Adipocyte (in vitro differentiated cells): Measurements from ENCODE around the gene CCDC200.
"Not testable (repeated sequence)": the region's sequence is repeated elsewhere in the genome, so short reads cannot be mapped to it uniquely, and the experiment has no call there.

ENCODE experiments used
- DNase-seq: peaks from one replicate; pipeline ENCODE4 v3.0.0-alpha.2; 2015; ENCODE audit warnings: low read depth
- H3K27me3 ChIP-seq: replicated peaks from 2 replicates; pipeline ENCODE4 v1.7.0; 2013; ENCODE audit warnings: mild to moderate bottlenecking, low read length, moderate library complexity; ENCODE audit not compliant: control insufficient read depth, insufficient read depth
- H3K36me3 ChIP-seq: 2 replicates; pipeline ENCODE4 v1.7.0; 2013; ENCODE audit warnings: low read length, mild to moderate bottlenecking, moderate library complexity; ENCODE audit not compliant: control insufficient read depth, insufficient read depth, severe bottlenecking
- H3K4me1 ChIP-seq: 2 replicates; pipeline ENCODE4 v1.7.0; 2013; ENCODE audit warnings: mild to moderate bottlenecking, low read length, moderate library complexity; ENCODE audit not compliant: control insufficient read depth, insufficient read depth
- H3K4me3 ChIP-seq: 2 replicates; pipeline ENCODE4 v1.7.0; 2013; ENCODE audit warnings: mild to moderate bottlenecking, low read length, moderate library complexity
- H3K9ac ChIP-seq: 2 replicates; pipeline ENCODE4 v1.7.0; 2013; ENCODE audit warnings: mild to moderate bottlenecking, low read length, moderate library complexity
- H3K9me3 ChIP-seq: 2 replicates; pipeline ENCODE4 v1.7.0; 2013; ENCODE audit warnings: mild to moderate bottlenecking, low read length, moderate library complexity; ENCODE audit not compliant: control insufficient read depth

Gene CCDC200

DNA sequence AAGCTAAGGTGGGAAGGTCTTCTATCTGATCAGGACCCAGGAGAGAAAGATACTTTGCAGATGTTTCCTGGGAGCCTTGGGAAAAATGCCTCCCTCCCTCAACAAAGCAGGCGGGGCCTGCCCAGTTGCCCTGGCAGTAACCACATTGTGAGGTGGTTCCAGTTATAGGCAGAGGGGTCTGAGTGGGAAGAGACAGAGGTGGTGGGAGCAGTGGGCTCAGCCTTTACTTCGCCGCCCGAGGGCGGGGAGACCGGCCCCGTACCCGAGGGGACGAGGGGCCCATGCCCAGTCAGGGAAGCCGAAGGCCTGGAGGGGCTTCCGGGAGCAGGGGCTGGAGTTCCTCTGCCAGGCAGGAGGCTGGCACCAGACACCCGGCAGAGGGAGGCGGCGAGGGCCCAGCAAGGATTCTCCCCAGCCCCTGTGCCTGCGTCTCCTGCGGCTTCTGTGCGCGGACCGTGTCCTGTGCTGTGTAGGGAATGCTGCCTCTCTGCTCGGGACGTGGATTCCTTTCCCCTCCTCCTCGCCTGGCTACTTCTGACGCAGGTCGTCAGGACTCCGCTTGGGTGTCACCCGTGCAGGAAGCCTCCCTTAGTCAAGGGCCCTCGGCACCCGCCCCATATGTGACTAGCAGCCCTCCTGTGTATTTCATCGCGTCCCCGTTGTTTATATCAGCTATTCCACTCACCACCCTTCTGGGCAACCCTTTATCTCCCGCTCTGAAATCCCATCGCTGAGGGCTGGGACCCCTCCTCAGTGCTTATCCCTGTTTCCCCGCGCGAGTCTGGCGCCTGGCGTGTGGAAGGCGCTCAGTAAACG is 3.0 kb upstream of the CCDC200 start:
- not testable (repeated sequence) for DNase-seq

DNA sequence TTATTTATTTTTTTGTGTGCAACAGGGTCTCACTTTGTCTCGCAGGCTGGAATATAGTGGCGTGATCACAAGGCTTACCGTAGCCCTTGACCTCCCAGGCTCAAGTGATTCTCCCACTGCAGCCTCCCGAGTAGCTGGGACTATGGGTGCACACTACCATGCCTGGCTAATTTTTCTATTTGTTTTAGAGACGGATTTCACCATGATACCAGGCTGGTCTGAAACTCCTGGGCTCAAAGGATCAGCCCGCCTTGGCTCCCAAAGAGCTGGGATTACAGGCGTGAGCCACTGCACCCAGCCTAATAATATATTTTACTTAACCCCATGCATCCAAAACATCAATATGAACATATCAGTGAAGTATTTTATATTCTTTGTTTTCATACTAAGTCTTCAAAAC is 2.0 kb downstream of the CCDC200 start:
- H3K9ac ChIP-seq, result no peak overlapping the region
- peaks cover 4% of the 10 kb centered on the region for H3K36me3 ChIP-seq
- no peaks in the 10 kb centered on the region for H3K27me3 ChIP-seq
- no peaks in the 10 kb centered on the region for H3K4me1 ChIP-seq
- H3K4me3 ChIP-seq, result no peak overlapping the region
- no peak for DNase-seq
- H3K9me3 ChIP-seq, result no peaks in the 10 kb centered on the region

More for the DNA sequence above, 3.0 kb upstream of the CCDC200 start:
- not testable (repeated sequence) for H3K9me3 ChIP-seq, H3K4me1 ChIP-seq, H3K27me3 ChIP-seq, H3K36me3 ChIP-seq
- H3K9ac ChIP-seq, result peak overlapping the region; percentile 53
- peak overlapping the region; percentile 53 for H3K4me3 ChIP-seq

DNA sequence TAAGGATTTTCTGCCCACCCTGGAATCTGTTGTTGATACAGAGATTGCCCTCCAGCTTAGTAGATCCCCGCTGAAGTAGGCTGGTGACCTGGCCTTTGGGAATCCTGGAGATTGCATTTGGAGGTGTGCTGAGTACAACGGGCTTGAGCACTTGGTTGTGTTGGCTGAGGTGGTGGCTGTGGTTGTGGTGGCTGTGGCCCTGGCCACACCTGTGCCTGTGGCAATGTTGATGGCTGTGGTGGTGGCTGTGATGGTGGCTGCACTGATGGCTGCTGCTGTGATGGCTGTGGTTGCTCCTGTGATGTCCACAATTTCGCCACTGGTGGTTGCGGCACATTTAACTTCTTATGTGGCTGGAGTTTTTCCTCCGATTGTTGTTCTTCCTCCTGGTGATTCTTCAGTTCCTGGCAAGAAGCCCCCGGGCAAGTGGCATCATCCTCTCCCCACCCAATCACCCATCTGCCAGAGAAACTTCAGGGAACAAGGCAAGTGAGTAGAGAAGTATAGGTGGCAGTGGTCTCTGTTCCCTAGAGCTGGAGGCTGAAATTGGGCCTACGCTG is 4.2 kb downstream of the CCDC200 start:
- H3K9ac ChIP-seq, result no peak overlapping the region
- peaks cover 4% of the 10 kb centered on the region for H3K36me3 ChIP-seq
- no peak for DNase-seq
- no peaks in the 10 kb centered on the region for H3K27me3 ChIP-seq
- no peak overlapping the region for H3K4me3 ChIP-seq
- H3K4me1 ChIP-seq, result peaks cover 5% of the 10 kb centered on the region
- no peaks in the 10 kb centered on the region for H3K9me3 ChIP-seq

DNA sequence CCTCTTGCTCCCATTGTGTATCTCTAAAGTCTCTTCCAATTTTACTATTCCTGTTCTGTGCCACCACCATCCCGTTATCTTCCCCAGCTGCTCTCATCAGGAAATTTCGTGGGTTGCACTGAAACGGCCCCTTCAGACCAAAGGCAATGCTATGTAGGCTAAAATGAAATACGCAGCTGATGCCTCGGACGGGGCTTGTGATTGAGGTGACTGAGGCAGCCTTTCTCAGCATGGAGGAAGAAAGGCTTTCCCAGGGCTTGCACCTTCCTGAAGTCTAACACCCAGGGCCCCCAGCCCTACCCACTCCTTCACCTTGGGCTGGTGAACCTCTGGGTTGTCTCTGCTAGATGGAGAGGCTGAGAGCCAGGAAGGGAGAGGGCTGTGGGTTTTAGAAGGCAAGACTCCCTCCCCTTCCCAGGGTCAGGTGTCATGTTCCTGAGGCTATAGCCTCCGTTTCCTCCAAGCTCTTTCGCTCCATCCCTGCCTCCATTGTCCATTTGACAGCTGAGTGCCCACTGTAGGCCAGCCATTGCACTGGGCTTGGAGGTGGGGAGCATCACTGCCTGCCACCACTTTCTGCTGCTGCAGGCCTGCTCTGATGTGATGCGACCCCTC is 7.8 kb downstream of the CCDC200 start:
- Histone ChIP-seq H3K9ac (no peak overlapping the region), H3K9me3 (no peaks in the 10 kb centered on the region), H3K36me3 (peaks cover 20% of the 10 kb centered on the region), H3K4me3 (no peak overlapping the region), H3K4me1 (peaks cover 5% of the 10 kb centered on the region), H3K27me3 (no peaks in the 10 kb centered on the region)
- DNase-seq, result no peak

DNA sequence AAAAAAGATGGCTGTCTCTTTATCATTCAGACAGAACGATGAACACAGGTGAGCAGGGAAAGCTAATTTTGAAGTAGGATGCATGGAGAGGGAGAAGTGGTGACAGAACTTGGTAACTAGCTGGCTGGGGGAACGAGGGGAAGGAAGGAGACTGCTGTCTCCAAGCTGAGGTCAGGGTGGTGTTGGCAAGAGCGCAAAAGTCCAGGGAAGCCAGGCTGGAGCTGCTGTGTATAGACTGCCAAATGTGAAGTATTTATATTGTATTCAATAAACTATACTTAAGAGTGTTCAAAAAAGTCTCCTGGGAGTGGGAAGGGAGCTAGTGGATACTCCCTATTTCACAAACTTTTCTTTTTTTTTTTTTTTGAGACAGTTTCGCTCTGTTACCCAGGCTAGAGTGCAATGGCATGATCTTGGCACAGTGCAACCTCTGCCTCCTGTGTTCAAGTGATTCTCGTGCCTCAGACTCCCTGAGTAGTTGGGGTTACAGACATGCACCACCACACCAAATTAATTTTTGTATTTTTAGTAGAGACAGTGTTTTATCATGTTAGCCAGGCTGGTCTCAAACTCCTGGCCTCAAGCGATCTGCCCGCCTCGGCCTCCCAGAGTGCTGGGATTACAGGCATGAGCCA is 8.6 kb downstream of the CCDC200 start:
- Histone ChIP-seq H3K27me3 (no peaks in the 10 kb centered on the region), H3K4me1 (peaks cover 5% of the 10 kb centered on the region), H3K9ac (no peak overlapping the region), H3K4me3 (no peak overlapping the region), H3K36me3 (peaks cover 20% of the 10 kb centered on the region), H3K9me3 (no peaks in the 10 kb centered on the region)
- DNase-seq, result no peak

DNA sequence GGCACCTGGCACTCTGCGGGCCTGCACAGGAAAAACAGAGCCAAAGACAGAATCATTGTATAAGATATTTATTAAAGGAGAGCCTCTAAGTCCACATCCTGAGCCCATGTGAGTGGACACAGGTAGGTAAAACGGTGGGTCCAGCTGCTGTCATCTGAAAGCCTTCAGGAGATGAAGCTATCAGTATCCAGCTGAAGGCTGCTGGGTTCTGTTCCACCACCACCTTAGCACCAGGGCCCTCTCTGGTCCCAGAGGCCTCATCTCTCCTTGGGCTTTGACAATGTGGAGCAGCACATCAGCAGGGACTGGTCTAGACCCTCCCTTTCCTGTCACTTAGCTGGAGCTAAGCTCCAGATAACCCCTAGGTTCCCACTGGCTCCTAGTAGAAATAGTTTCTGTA is 9.4 kb downstream of the CCDC200 start:
- Histone ChIP-seq H3K9ac (no peak overlapping the region), H3K27me3 (no peaks in the 10 kb centered on the region), H3K36me3 (peaks cover 16% of the 10 kb centered on the region), H3K4me1 (peaks cover 5% of the 10 kb centered on the region), H3K9me3 (no peaks in the 10 kb centered on the region), H3K4me3 (no peak overlapping the region)
- DNase-seq, result no peak

DNA sequence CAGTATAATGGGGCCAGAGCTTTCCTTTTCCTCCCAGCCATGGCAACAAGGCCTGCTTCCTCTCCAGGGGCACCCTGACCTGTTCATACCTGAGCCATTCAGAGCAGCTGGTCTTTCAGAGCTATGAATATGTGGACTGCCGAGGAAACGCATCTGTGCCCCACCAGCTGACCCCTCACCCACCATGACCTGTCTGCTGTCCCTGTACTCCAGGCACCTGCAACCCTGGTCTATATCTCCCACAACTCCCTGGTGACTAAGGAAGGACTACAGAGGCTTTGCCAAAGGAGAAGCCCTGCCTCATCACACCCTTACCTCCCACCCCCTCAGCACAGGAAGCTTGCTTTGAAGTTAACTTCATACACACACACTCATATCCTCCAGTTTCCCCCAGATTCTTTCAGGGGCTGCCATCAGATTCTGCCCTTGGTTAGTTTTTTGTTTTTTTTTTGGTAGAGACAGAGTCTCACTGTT is 10.8 kb downstream of the CCDC200 start:
- H3K27me3 ChIP-seq, result no peaks in the 10 kb centered on the region
- H3K9me3 ChIP-seq, result no peaks in the 10 kb centered on the region
- DNase-seq, result no peak

DNA sequence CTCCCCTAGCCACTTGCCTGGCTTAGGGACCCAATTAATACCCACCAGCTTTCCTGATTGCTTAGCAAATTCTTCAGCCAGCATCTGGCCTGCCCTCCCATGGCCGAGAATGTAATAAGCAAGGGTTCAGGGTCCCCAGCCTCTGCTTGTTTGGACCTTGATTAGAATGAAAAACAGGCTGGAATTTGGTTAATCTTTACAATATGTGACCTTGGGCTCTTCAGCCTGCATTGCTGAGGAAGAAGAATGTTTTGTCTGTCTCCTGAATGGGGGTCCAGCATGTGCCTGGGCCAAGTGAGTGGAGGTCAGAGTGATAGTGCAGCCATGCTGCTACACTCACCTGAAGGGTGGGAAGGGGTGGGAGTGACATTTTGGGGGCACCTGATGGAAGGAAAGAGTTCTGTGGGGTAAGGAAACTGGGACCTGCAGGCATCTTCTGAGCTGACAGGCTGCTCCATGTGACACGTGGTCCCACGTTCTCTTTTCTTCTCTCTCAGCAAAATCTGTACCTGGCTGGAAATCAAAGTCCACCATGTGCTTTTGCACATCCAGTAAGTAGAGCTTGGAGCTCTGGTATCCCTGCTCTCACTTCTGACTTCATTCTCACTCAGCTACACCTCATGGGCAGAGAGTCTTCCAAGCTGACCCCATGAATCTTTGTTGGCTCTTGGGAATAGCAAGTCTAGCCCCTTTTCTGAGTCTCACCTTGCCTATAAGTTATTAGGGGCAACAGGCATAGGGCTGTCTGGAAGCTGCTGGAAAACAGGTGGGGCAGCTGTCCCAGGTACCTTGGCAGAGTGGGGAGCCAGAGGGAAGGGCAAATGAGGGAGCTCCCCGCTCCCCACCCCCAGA is 11.4 kb downstream of the CCDC200 start:
- Histone ChIP-seq H3K9me3 (no peaks in the 10 kb centered on the region), H3K4me3 (no peak overlapping the region), H3K4me1 (peaks cover 16% of the 10 kb centered on the region), H3K27me3 (no peaks in the 10 kb centered on the region), H3K36me3 (peaks cover 16% of the 10 kb centered on the region), H3K9ac (no peak overlapping the region)
- no peak for DNase-seq

More for the DNA sequence above, 10.8 kb downstream of the CCDC200 start:
- no peak overlapping the region for H3K4me3 ChIP-seq
- H3K36me3 ChIP-seq, result peaks cover 16% of the 10 kb centered on the region
- H3K9ac ChIP-seq, result no peak overlapping the region
- peaks cover 9% of the 10 kb centered on the region for H3K4me1 ChIP-seq

DNA sequence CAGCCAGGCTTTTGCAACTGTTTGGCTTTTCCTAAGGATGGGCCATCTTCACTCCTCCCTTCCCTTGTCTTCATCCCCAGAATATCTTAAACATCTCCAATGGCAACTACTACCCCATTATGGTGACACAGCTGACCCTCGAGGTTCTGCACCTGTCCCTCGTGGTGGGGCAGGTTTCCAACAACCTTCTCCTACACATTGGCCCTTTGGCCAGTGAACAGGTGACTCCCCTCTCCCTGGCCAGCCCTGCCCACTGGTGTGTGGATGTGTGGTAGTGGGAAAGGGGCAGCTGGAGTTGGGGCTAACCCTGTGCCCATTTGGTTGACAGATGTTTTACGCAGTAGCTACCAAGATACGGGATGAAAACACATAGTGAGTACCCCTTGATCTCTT is 12.1 kb downstream of the CCDC200 start:
- Histone ChIP-seq H3K36me3 (peaks cover 16% of the 10 kb centered on the region), H3K9me3 (no peaks in the 10 kb centered on the region), H3K4me3 (no peak overlapping the region), H3K27me3 (no peaks in the 10 kb centered on the region), H3K4me1 (peaks cover 18% of the 10 kb centered on the region), H3K9ac (no peak overlapping the region)
- no peak for DNase-seq

DNA sequence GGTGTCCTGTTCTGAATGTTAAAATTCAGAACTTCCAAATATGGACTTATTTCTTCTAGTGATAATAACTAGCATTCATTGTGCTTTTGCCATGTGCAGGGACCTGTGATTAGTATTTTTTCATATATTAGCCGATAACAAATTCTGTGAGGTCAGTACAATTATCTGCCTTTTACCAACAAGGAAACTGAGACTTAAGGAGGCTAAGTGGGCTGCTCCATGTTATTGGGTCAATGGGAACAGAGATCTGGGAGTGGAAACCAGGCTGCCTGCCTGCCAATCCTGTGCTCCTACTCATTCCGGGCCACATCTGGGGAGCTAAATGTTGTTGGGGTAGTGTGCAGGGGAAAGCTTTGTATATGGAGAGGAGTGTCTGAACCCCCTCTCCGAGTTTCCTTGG is 13.1 kb downstream of the CCDC200 start:
- Histone ChIP-seq H3K9ac (no peak overlapping the region), H3K9me3 (no peaks in the 10 kb centered on the region), H3K36me3 (peaks cover 22% of the 10 kb centered on the region), H3K4me3 (no peak overlapping the region), H3K27me3 (no peaks in the 10 kb centered on the region), H3K4me1 (peaks cover 26% of the 10 kb centered on the region)
- no peak for DNase-seq
